ENCODE measurements around the gene LRRC40.
"Not testable (repeated sequence)": the region's sequence is repeated elsewhere in the genome, so short reads cannot be mapped to it uniquely, and the experiment has no call there.

The LRRC40 gene

DNA sequence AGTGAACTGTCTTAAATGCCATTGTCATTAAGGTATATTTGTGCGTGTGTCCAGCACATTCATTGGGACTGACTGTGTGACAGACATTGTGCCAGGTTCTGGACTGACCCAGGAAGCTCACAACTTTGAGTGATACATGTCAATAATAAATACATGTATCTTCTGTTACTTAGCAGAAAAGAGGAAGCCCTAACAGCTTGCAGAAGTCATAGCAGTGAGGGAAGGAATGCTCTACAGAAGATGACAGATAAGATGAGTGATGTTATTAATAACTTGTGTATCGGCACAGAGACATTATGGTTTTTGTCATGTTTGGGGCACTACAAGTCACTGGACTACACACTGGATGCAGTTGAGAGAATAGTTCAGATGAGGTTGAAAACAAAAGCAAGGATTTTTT lies 14.6 kb upstream of the LRRC40 start:
- H3K27me3 ChIP-seq (replicated peaks in 2 of 5; ENCODE audit: control insufficient read depth in 4 of 5, insufficient read depth in 5 of 5, low read length in 4 of 5) = no peaks in the 10 kb centered on the region
- no CpG with 5 or more reads among the region's 2 CpGs for WGBS (ENCODE audit: insufficient coverage)
- H3K4me3 ChIP-seq (ENCODE audit: control insufficient read depth in 1 of 7, extremely low read depth in 1 of 7, insufficient read depth in 4 of 7, low read depth in 2 of 7, low read length in 6 of 7) = peak overlapping the region in 2 of 7 experiments; percentile 28 to 48
- ChIA-PET CTCF (interaction anchor here (2.5 to 3.0 kb wide), 3 partner anchors 10 to 14 kb away, joined by 8 to 17 read pairs (median 9); no protein-coding TSS in a partner anchor), POLR2A (interaction anchor here (0.6 to 2.0 kb wide), 3 partner anchors 11 to 84 kb away, joined by 3 to 7 read pairs (median 6); partner anchors contain the start of gene LRRC40)
- peak; percentile 22 to 77 (median 70) for DNase-seq
- H3K36me3 ChIP-seq (ENCODE audit: control insufficient read depth in 4 of 4, insufficient read depth in 4 of 4, low read length in 3 of 4) = peaks cover 0 to 28% (median 7%) of the 10 kb centered on the region in 4 experiments
- H3K4me1 ChIP-seq (ENCODE audit: control extremely low read depth in 1 of 4, control insufficient read depth in 4 of 4, insufficient read depth in 4 of 4, low read length in 3 of 4) = peaks cover 12 to 42% (median 24%) of the 10 kb centered on the region in 4 experiments
- peak overlapping the region in 1 of 2 experiments; percentile 98 for H3K27ac ChIP-seq (ENCODE audit: insufficient read depth in 1 of 2, low read depth in 1 of 2, low read length in 2 of 2, poor library complexity in 1 of 2, severe bottlenecking in 2 of 2)
- H3K9me3 ChIP-seq (ENCODE audit: control extremely low read depth in 1 of 5, control insufficient read depth in 4 of 5, insufficient read depth in 2 of 5, low read depth in 1 of 5, low read length in 4 of 5) = no peaks in the 10 kb centered on the region

DNA sequence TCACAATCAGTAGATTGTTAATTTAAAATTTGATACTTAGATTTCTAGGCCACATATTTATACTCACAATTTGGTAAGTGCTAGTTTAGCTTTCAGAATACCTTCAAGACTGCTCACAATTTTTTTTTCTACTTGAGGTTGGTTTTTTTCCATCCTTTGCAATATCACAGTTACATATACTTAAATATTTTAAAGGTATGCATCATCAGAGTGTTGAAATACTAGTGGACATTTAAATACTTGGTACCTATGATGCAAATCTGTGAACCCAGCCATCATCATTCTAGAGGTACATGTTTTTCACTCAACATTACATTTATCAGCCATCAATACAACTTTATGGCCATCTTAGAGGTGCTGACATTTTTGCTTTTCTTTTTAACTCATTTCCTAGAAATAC lies 6.2 kb upstream of the LRRC40 start:
- peaks cover 2 to 14% (median 9%) of the 10 kb centered on the region in 4 experiments for H3K4me1 ChIP-seq (ENCODE audit: control extremely low read depth in 1 of 4, control insufficient read depth in 4 of 4, insufficient read depth in 4 of 4, low read length in 3 of 4)
- no peaks in the 10 kb centered on the region for H3K9me3 ChIP-seq (ENCODE audit: control extremely low read depth in 1 of 5, control insufficient read depth in 4 of 5, insufficient read depth in 2 of 5, low read depth in 1 of 5, low read length in 4 of 5)
- POLR2A ChIA-PET = no interaction called here
- no peaks in the 10 kb centered on the region for H3K27me3 ChIP-seq (replicated peaks in 2 of 5; ENCODE audit: control insufficient read depth in 4 of 5, insufficient read depth in 5 of 5, low read length in 4 of 5)
- no peak overlapping the region for H3K27ac ChIP-seq (ENCODE audit: insufficient read depth in 1 of 2, low read depth in 1 of 2, low read length in 2 of 2, poor library complexity in 1 of 2, severe bottlenecking in 2 of 2)
- peaks cover 0 to 28% (median 5%) of the 10 kb centered on the region in 4 experiments for H3K36me3 ChIP-seq (ENCODE audit: control insufficient read depth in 4 of 4, insufficient read depth in 4 of 4, low read length in 3 of 4)
- CTCF ChIA-PET = no interaction called here
- DNase-seq = no peak
- H3K4me3 ChIP-seq (ENCODE audit: control insufficient read depth in 1 of 7, extremely low read depth in 1 of 7, insufficient read depth in 4 of 7, low read depth in 2 of 7, low read length in 6 of 7) = no peak overlapping the region

DNA sequence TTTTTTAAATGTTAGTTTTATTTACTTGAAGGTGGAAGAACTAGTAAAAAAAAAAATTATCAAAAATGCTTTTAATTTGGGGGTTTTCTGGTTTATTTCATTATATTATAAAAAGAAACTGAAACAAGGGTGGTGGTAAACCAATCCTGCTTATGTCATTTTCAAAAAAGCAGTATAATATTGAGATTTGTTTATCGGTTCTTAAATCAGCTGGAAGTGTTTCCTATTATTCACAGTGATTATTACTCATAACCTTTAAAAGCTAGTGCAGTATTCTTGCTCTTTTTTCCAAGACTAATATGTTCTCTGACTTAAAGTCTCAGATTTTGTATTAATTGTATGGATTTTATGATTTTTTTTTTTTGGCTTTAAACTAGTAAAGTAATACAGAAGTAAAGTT lies 5.4 kb upstream of the LRRC40 start:
- H3K36me3 ChIP-seq (ENCODE audit: control insufficient read depth in 4 of 4, insufficient read depth in 4 of 4, low read length in 3 of 4) = peaks cover 0 to 25% (median 4%) of the 10 kb centered on the region in 4 experiments
- WGBS (ENCODE audit: insufficient coverage) = no CpG with 5 or more reads among the region's 1 CpG
- no peaks in the 10 kb centered on the region for H3K27me3 ChIP-seq (replicated peaks in 2 of 5; ENCODE audit: control insufficient read depth in 4 of 5, insufficient read depth in 5 of 5, low read length in 4 of 5)
- DNase-seq = no peak
- H3K9me3 ChIP-seq (ENCODE audit: control extremely low read depth in 1 of 5, control insufficient read depth in 4 of 5, insufficient read depth in 2 of 5, low read depth in 1 of 5, low read length in 4 of 5) = no peaks in the 10 kb centered on the region
- peaks cover 7 to 19% (median 11%) of the 10 kb centered on the region in 4 experiments for H3K4me1 ChIP-seq (ENCODE audit: control extremely low read depth in 1 of 4, control insufficient read depth in 4 of 4, insufficient read depth in 4 of 4, low read length in 3 of 4)
- POLR2A ChIA-PET = no interaction called here
- CTCF ChIA-PET = interaction anchor here (1.6 kb wide), 1 partner anchor 10 kb away, joined by 9 read pairs; the partner anchor contains the start of gene SRSF11
- H3K4me3 ChIP-seq (ENCODE audit: control insufficient read depth in 1 of 7, extremely low read depth in 1 of 7, insufficient read depth in 4 of 7, low read depth in 2 of 7, low read length in 6 of 7) = no peak overlapping the region
- H3K27ac ChIP-seq (ENCODE audit: insufficient read depth in 1 of 2, low read depth in 1 of 2, low read length in 2 of 2, poor library complexity in 1 of 2, severe bottlenecking in 2 of 2) = no peak overlapping the region

DNA sequence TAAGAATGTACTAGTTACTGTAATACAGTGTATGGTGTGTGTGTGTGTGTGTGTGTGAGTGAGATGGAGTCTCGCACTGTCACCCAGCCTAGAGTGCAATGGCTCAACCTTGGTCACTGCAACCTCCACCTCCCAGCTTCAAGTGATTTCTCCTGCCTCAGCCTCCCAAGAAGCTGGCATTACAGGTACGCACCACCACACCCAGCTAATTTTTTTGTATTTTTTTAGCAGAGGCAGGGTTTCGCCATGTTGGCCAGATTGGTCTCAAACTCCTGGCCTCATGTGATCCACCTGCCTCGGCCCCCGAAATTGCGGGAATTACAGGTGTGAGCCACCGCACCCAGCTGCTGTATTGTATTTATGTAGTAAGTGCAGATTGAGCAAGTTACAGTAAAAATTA lies 2.9 kb upstream of the LRRC40 start:
- ChIA-PET CTCF (interaction anchor here (1.7 kb wide), 1 partner anchor 12 kb away, joined by 8 read pairs; the partner anchor contains the start of gene SRSF11), POLR2A (interaction anchor here (1.8 kb wide), 1 partner anchor 13 kb away, joined by 6 read pairs; the partner anchor contains the start of gene SRSF11)
- Histone ChIP-seq H3K27ac (ENCODE audit: insufficient read depth in 1 of 2, low read depth in 1 of 2, low read length in 2 of 2, poor library complexity in 1 of 2, severe bottlenecking in 2 of 2) (no peak overlapping the region), H3K27me3 (replicated peaks in 2 of 5; ENCODE audit: control insufficient read depth in 4 of 5, insufficient read depth in 5 of 5, low read length in 4 of 5) (no peaks in the 10 kb centered on the region), H3K4me3 (ENCODE audit: control insufficient read depth in 1 of 7, extremely low read depth in 1 of 7, insufficient read depth in 4 of 7, low read depth in 2 of 7, low read length in 6 of 7) (no peak overlapping the region), H3K36me3 (ENCODE audit: control insufficient read depth in 4 of 4, insufficient read depth in 4 of 4, low read length in 3 of 4) (peaks cover 0 to 15% (median 4%) of the 10 kb centered on the region in 4 experiments), H3K4me1 (ENCODE audit: control extremely low read depth in 1 of 4, control insufficient read depth in 4 of 4, insufficient read depth in 4 of 4, low read length in 3 of 4) (peaks cover 13 to 33% (median 18%) of the 10 kb centered on the region in 4 experiments), H3K9me3 (ENCODE audit: control extremely low read depth in 1 of 5, control insufficient read depth in 4 of 5, insufficient read depth in 2 of 5, low read depth in 1 of 5, low read length in 4 of 5) (no peaks in the 10 kb centered on the region)
- no peak for DNase-seq
- WGBS (ENCODE audit: insufficient coverage) = 100% methylated on average over 2 of the region's 7 CpGs

DNA sequence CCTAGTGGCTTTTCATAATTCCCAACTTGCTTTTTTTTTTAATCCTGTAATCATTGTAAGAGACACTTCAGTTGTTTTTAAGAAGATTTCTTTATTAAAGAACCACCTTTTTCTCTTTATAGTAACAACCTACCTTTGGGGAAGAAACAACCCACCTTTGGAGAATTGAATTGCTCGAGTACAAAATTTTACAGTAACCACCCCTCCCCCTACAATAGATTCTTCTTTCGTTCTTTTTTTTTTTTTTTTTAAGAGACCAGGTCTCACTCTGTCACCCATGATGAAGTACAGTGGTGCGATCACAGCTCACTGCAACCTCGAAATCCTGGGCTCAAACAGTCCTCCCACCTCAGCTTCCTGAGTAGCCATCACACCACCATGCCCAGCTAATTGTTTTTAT lies 2.1 kb upstream of the LRRC40 start:
- 100% methylated on average over 2 of the region's 4 CpGs for WGBS (ENCODE audit: insufficient coverage)
- H3K27ac ChIP-seq (ENCODE audit: insufficient read depth in 1 of 2, low read depth in 1 of 2, low read length in 2 of 2, poor library complexity in 1 of 2, severe bottlenecking in 2 of 2) = peak overlapping the region in 1 of 2 experiments; percentile 99
- H3K9me3 ChIP-seq (ENCODE audit: control extremely low read depth in 1 of 5, control insufficient read depth in 4 of 5, insufficient read depth in 2 of 5, low read depth in 1 of 5, low read length in 4 of 5) = no peaks in the 10 kb centered on the region
- peaks cover 13 to 33% (median 18%) of the 10 kb centered on the region in 4 experiments for H3K4me1 ChIP-seq (ENCODE audit: control extremely low read depth in 1 of 4, control insufficient read depth in 4 of 4, insufficient read depth in 4 of 4, low read length in 3 of 4)
- POLR2A ChIA-PET = no interaction called here
- peaks cover 0 to 15% (median 5%) of the 10 kb centered on the region in 4 experiments for H3K36me3 ChIP-seq (ENCODE audit: control insufficient read depth in 4 of 4, insufficient read depth in 4 of 4, low read length in 3 of 4)
- CTCF ChIA-PET = no interaction called here
- peak overlapping the region in 1 of 7 experiments; percentile 99 for H3K4me3 ChIP-seq (ENCODE audit: control insufficient read depth in 1 of 7, extremely low read depth in 1 of 7, insufficient read depth in 4 of 7, low read depth in 2 of 7, low read length in 6 of 7)
- DNase-seq = no peak
- H3K27me3 ChIP-seq (replicated peaks in 2 of 5; ENCODE audit: control insufficient read depth in 4 of 5, insufficient read depth in 5 of 5, low read length in 4 of 5) = no peaks in the 10 kb centered on the region

DNA sequence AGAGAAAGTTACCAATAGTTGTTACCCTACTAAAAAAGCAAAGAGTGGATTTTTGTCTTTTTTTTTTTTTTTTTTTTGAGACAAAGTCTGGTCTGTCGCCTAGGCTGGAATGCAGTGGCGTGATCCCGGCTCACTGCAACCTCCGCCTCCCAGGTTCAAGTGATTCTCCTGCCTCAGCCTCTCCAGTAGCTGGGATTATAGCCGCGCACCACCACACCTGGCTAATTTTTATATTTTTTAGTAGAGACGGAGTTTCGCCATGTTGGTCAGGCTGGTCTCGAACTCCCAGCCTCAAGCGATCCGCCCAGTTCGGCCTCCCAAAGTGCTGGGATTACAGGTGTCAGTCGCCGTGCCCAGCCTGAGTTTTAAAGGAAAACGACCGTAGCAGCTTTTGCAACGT lies 1.5 kb upstream of the LRRC40 start:
- CTCF ChIA-PET = interaction anchor here (0.6 to 1.7 kb wide), 4 partner anchors 8 to 25 kb away, joined by 3 to 17 read pairs (median 3); partner anchors contain the start of gene SRSF11
- Histone ChIP-seq H3K4me3 (ENCODE audit: control insufficient read depth in 1 of 7, extremely low read depth in 1 of 7, insufficient read depth in 4 of 7, low read depth in 2 of 7, low read length in 6 of 7) (peak overlapping the region in 6 of 7 experiments; percentile 91 to 100 (median 100)), H3K4me1 (ENCODE audit: control extremely low read depth in 1 of 4, control insufficient read depth in 4 of 4, insufficient read depth in 4 of 4, low read length in 3 of 4) (peaks cover 13 to 33% (median 18%) of the 10 kb centered on the region in 4 experiments), H3K27ac (ENCODE audit: insufficient read depth in 1 of 2, low read depth in 1 of 2, low read length in 2 of 2, poor library complexity in 1 of 2, severe bottlenecking in 2 of 2) (peak overlapping the region in 1 of 2 experiments; percentile 99), H3K36me3 (ENCODE audit: control insufficient read depth in 4 of 4, insufficient read depth in 4 of 4, low read length in 3 of 4) (peaks cover 0 to 14% (median 5%) of the 10 kb centered on the region in 4 experiments)
- not testable (repeated sequence) for DNase-seq; H3K9me3 ChIP-seq (ENCODE audit: control extremely low read depth in 1 of 5, control insufficient read depth in 4 of 5, insufficient read depth in 2 of 5, low read depth in 1 of 5, low read length in 4 of 5); H3K27me3 ChIP-seq (replicated peaks in 2 of 5; ENCODE audit: control insufficient read depth in 4 of 5, insufficient read depth in 5 of 5, low read length in 4 of 5)
- POLR2A ChIA-PET = interaction anchor here (0.6 to 1.0 kb wide), 2 partner anchors 105 to 107 kb away, joined by 3 to 7 read pairs; no protein-coding TSS in a partner anchor
- 98% methylated on average over 15 of the region's 17 CpGs for WGBS (ENCODE audit: insufficient coverage)

DNA sequence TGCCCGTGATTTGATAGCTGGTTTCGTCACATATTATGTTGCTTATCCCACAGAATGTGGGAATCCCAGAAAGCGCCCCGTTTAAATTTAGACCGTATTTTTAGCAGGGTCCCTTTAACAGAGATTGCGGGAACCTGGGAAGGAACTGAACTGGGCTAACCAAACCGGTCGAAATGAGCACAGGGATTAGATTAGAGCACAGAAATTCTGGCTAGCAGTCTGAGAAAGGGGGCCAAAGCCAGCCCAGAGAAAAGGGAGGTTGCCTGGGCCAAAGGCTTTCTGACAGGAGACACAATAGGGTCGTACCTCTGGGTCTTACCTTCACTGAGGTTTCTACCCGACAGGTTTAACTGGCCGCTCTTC lies 327 bp downstream of the LRRC40 start:
- ChIA-PET CTCF (no interaction called here), POLR2A (interaction anchor here (0.5 to 2.1 kb wide), 2 partner anchors 16 to 17 kb away, joined by 4 to 7 read pairs; partner anchors contain the start of gene SRSF11)
- Histone ChIP-seq H3K4me3 (ENCODE audit: control insufficient read depth in 1 of 7, extremely low read depth in 1 of 7, insufficient read depth in 4 of 7, low read depth in 2 of 7, low read length in 6 of 7) (peak overlapping the region; percentile 75 to 100 (median 99)), H3K27me3 (replicated peaks in 2 of 5; ENCODE audit: control insufficient read depth in 4 of 5, insufficient read depth in 5 of 5, low read length in 4 of 5) (no peaks in the 10 kb centered on the region), H3K36me3 (ENCODE audit: control insufficient read depth in 4 of 4, insufficient read depth in 4 of 4, low read length in 3 of 4) (peaks cover 0 to 13% (median 5%) of the 10 kb centered on the region in 4 experiments), H3K27ac (ENCODE audit: insufficient read depth in 1 of 2, low read depth in 1 of 2, low read length in 2 of 2, poor library complexity in 1 of 2, severe bottlenecking in 2 of 2) (peak overlapping the region; percentile 99), H3K4me1 (ENCODE audit: control extremely low read depth in 1 of 4, control insufficient read depth in 4 of 4, insufficient read depth in 4 of 4, low read length in 3 of 4) (peaks cover 13 to 33% (median 18%) of the 10 kb centered on the region in 4 experiments), H3K9me3 (ENCODE audit: control extremely low read depth in 1 of 5, control insufficient read depth in 4 of 5, insufficient read depth in 2 of 5, low read depth in 1 of 5, low read length in 4 of 5) (no peaks in the 10 kb centered on the region)
- WGBS (ENCODE audit: insufficient coverage) = 1% methylated on average over 10 of the region's 11 CpGs
- no peak for DNase-seq

Measured in common myeloid progenitor, CD34-positive (primary cell).